Measurements from ENCODE around the gene PANX3.
A peak's percentile ranks its signal among the peaks of the same experiment; 100 is the strongest.
"Not testable (repeated sequence)": the region's sequence is repeated elsewhere in the genome, so short reads cannot be mapped to it uniquely, and the experiment has no call there.

PANX3 gene, protein sequence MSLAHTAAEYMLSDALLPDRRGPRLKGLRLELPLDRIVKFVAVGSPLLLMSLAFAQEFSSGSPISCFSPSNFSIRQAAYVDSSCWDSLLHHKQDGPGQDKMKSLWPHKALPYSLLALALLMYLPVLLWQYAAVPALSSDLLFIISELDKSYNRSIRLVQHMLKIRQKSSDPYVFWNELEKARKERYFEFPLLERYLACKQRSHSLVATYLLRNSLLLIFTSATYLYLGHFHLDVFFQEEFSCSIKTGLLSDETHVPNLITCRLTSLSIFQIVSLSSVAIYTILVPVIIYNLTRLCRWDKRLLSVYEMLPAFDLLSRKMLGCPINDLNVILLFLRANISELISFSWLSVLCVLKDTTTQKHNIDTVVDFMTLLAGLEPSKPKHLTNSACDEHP

DNA sequence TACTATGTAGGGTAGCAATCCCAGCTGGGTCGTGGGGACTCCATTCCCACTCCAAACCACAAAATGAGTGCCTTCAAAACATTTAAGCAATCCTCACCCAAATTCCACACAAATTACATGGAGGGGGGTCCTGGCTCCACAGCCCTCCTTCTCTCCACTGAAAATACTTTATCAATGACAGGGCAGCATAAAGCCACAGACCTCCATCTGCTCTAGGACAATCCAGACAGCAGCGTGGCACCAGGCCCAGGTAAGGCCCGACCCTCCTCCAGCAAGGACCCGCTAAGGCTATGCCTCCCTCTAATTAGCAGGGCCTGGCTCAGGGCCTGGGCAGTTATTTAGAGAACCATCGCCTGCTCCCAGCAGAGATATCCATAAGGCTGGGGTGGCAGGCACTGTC lies at the start of gene PANX3:
Gene PANX3 (plus strand): TSS at position 365 of the 400 bp plus-strand sequence. CDS start 129 bp downstream, outside the sequence.
- no peak for DNase-seq

DNA sequence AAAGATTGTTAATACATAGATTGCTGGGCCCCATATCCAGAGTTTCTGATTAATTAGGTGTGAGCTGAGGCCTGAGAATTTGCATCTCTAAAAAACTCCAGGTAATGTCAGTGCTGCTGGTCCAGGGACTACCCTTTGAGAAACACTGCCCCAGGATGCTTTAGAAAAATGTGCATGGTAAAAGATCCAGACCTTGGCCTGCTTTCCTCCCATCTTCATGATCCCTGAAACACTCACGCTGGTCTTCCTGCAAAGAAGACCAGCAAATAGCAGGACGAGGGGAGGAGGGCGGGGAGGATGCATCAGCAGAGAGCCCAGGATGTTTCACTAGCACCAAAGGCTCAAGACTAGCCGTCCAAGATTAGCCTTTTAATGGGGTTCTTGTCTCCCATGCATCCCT lies 41.5 kb upstream of the PANX3 start, which contains the start of gene OR8A1:
Gene OR8A1 (plus strand): TSS at position 301 of the 400 bp plus-strand sequence. CDS start 123 bp downstream, outside the sequence.
- no peak for DNase-seq

DNA sequence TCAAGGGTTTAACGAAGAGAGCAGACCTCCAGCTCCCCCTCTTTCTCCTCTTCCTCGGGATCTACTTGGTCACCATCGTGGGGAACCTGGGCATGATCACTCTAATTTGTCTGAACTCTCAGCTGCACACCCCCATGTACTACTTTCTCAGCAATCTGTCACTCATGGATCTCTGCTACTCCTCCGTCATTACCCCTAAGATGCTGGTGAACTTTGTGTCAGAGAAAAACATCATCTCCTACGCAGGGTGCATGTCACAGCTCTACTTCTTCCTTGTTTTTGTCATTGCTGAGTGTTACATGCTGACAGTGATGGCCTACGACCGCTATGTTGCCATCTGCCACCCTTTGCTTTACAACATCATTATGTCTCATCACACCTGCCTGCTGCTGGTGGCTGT lies 41.1 kb upstream of the PANX3 start:
- no peak for DNase-seq

DNA sequence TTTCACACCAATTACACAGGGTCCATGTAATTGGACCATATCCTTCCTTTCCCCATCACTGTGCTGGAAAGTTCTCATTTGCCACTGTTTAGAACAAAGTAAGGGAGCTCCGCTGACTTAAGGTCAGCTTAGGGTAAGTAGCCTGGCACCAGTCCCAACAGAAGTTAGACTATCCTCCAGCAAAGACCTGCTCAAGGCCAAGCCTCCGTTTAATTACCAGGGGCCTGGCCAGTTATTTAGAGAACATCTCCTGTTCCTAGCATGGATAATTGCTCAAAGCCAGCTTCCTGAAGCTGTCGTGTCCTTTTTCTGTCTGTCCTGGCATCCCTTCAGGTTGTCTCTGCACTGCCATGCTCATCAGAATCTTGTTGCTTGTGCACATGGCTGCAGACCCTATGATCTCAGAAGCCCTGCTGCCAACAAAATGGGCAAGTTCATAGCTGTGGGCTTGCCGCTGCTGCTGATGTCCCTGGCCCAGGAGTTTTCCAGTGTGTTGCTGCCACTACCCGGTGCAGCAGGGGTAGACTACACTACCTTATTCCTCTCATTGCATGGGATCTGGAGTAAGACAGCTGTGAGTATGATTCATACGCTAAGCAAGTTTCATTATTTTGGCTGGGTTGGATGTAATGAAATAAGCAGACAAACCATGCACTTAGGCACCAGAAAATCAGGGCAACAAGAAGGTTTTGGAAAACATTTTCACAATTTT lies 33.4 kb upstream of the PANX3 start:
- no peak for DNase-seq

DNA sequence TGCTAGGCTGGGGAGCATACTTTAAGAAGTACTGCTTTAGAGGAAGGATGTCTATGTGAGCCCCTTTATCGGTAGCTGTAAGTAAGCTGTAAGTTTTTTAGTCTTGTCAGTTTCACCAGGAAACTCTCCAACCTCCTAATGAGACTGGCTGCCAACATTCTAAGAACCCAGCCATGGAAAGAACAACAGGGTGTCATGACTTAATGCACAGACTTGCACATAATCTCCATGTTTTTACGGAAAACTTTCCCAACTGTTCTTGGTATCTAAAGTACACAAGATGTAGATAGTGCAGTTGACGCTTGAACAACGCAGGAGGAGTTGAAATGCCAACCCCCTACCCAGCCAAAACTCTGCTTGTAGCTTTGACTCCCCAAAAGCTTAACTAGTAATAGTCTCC lies 32.5 kb upstream of the PANX3 start:
- no peak for DNase-seq

DNA sequence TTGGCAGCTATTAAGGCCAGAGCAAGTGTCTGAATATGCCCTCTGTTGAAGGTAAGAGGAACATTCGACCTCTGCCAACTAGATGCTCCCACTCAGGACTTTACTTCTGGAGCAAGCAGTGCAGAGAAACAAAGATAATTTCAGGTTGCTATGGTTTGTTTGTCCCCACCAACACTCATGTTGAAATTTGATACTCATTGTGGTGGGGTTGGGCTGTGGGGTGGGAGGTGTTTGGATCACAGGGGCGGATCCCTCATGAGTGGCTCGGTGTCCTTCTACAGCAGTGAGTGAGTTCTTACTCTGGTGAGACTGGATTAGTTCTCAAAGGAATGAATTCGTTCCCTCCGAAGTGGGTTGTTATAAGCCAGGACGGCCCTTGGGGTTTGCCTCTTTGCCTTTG lies 29.4 kb upstream of the PANX3 start:
- DNase-seq = no peak

DNA sequence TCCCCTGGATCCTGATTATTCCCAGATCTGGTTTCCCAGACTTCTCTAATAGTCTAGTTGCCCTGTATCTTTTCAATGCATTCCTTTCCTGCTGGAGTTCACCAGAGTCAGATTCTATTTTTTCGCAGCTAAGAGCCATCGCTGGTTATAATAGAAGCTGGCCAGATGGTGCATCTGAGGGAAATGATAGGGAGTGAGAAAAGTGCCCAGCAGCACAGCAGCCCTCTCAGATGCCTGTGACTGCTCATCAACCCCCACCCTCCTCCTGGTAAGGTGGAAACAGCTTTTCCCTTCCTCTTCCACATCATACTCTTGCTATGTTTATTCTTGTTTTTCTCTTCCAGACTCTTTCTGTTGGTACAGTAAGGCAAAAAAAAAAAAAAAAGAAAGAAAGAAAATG lies 28.7 kb upstream of the PANX3 start:
- no peak for DNase-seq

DNA sequence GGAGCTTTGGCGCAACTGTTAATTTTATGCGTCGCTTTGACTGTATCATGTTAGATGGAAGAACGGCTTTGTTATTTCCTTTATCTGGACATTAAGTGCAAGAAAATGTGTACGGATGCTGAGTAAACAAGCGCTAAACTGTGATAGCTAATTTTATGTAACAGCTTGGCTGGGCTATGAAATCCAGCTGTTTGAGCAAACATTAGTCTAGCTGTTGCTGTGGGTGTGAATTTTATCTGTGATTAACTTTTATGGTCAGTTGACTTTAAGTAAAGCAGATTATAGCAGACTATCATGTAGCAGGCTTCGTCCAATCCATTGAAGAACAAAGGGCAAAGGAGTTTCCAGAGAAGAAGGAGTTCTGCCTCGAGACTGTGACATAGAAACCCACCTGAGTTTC lies 27.4 kb upstream of the PANX3 start:
- no peak for DNase-seq

DNA sequence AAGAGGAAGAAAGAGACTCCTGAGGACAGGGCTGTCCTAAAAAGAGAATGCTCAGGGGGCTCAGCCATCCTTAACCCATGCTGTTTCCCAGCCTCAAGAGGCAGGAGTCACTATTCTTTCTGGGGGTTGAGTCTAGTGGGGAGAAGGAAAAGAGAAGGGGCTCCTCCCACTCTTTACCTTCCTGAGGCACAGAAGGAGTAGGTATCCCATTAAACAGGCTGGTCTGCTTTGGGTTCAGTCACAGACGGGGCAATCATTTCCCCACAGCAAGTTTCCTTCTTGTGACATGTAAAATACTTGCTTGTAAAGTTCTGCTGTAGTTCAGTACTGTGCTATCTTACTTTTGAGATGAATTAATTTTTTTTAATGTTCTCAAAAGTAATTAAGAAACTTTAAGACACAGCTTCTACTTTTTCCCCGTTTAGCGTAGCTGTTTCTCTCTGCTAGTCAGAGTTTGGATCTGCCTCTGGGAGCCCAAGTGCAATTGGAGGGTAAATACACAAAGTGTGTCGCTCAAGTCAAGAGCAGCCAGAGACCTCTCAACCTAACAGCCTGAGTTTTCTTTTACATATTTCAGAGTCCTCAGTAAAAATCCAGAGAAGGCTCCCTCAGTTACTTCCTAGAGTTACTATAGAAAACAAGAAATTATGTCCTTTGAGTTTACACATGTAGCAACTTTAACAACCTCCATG lies 26.4 kb upstream of the PANX3 start:
- no peak for DNase-seq

DNA sequence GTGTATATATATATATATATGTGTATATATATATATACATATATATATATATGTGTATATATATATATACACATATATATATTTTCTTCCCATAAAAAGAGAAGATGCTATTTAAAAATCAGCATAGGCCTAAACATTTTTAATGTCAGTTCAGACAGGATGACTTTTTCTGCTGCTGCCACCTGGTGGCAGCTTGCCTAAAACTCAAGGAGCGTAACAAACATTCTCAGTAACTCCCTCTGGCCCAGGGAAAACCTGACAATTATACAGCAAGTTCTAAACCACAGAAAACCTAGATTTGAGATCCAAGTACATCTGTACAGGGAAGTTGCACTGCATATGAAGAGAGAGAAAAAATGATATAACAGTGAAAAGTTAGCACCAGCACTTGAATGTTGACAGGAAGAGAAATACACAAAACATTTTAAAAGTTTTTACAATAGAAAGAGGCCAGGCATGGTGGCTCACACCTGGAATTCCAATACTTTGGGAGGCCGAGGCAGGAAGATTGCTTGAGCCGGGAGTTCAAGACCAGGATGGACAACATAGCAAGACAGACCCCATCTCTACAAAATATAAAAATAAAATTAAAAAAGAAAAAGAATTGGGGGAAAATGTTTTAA lies 24.9 kb upstream of the PANX3 start:
- DNase-seq = peak; percentile 54

DNA sequence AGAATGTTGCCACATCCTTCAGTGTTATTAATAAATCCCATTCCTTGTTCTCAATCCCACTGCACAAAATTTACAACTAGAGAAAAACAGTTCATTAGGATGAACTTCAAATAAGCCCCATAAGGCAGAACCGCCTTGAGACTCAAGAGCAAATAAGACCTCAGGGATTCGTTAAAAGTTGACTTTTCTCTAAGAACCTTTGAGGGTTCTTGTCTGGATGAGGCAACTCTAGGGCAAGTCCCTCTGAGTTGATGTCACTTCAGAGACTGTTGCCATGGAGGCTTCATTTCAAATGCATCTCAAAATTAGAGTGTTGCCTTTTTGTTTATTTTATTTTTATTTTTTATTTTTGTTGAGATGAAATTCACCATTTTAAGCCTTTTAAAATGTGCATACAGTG lies 19.8 kb upstream of the PANX3 start:
- DNase-seq = no peak

DNA sequence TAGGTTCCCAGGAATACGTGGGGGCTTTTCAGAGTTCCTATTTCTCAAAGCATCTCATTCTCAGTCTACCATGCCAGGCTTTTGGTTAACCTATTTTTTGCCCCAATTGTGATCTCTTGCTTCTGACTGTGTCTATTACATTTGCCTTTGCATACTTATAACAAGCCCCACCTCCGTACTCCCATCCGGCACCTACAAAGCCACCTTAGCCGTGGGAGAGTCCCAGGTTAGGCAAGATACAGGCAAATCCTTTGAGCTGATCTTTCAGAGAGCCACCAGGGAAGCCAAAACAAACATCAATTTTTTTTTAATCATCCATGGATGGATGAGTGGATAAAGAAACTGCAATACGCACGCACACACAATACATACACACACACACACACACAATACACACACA lies 18.6 kb upstream of the PANX3 start:
- DNase-seq = no peak

DNA sequence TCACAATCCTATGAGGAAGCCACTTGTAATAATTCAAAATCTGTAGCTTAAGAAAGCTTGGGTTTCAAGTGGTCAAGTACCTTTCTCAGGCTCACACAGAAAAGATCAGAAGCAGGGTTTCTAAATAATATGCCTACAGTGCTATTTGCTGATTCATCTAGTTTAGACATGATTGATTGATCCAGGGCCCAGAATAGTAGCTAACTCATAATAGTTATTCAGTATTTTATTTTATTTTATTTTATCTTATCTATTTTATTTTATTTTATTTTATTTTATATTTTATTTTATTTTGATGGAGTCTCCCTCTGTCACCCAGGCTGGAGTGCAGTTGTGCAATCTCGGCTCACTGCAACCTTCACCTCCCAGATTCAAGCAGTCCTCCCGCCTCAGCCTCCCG lies 15.9 kb upstream of the PANX3 start:
- DNase-seq = no peak

DNA sequence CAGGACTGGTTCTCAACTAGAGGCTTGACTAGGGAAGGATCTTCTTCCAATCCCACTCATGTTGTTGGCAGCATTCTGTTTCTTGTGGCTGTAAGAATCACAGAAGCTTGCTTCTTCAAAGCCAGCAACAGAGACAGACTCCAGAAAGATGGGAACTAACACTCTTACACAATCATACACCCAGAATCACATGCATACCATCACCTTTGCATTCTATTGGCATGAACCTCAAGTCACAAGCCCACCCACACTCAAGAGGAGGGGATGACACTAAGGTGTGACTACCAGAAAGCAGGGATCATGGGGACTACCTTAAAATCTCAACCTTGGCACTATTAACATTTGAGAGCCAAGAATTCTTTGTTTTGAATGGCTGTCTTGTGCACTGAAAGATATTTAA lies 13.6 kb upstream of the PANX3 start:
- no peak for DNase-seq

DNA sequence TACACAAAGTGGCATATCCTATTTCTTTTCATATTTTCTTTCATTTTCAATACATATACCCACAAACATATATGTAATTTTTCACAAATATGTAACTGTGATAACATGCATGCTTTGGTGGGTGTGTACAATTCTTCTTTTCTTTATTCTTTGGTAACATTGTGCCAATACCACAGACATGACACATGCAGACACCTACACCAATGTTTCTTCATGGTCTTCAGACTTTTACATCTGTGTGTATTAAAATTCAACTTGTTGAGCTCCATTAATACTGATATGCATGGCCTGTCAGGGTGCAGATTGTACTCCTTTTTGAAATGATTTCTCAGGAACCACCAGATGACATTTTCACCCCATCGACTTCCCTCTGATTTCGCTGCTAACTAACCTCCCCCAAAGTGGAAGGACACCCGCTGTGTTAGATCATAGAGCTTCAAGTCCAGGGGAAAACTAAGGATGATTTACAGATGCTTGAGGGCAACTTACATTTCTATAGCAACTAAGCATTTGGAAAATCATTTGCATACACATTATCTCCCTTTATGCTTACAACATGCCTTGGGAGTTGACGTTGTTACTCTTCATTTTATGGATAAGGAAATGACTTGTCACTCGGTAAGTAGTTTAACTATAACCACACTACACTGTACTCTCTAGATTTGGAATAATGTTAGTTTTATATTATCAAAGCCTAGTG lies 10.5 kb upstream of the PANX3 start:
- DNase-seq = no peak

DNA sequence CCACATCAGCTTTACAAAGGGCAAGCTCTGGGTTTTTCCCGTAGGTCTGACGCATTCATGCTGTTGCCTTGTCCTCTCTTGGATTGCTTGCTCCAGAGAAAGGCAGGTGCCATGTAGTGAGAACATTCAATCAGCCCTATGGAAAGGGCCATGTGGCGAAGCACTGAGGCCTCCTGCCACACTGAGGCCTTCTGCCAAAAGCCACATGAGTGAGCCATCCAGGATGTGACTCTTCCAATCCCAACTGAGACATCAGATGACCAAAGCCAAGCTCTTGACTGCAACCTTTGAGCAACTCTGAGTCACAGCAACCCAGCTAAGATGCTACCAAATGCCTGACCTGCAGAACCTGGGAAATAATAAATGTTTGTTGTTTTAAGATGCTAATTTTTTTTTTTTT lies 9.0 kb upstream of the PANX3 start:
- no peak for DNase-seq

DNA sequence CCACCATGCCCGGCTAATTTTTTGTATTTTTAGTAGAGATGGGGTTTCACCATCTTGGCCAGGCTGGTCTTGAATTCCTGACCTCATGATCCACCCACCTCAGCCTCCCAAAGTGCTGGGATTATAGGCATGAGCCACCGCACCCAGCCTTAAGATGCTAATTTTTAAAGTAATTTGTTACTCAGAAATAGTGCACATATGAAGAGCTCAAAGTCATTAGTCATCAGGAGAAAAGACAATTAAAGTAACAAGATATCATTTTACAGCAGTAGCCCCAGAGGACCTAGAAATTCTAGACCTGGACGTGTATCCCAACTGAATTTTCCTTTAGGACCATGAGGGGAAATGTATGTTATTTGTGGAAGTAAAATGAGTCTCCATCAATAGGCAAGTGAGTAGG lies 8.5 kb upstream of the PANX3 start:
- DNase-seq = not testable (repeated sequence)

DNA sequence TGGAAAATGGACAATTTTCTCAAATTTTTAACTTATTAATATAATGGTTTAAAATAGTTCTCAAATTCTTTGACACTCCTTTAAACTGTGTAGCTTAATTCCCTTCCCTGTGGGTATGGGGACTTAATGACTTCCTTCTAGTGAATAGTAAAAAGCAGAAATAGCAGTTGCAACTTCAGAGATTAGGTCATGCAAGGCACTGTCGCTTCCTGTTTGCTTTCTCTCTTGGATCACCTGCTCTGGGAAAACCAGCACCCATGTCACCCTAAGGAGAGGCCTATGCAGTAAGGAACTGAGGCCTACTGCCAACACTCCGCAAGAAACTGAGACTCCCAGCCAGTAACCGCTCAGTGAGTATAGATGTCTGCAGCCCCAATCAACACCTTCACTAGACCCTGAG lies 5.5 kb upstream of the PANX3 start:
- no peak for DNase-seq

DNA sequence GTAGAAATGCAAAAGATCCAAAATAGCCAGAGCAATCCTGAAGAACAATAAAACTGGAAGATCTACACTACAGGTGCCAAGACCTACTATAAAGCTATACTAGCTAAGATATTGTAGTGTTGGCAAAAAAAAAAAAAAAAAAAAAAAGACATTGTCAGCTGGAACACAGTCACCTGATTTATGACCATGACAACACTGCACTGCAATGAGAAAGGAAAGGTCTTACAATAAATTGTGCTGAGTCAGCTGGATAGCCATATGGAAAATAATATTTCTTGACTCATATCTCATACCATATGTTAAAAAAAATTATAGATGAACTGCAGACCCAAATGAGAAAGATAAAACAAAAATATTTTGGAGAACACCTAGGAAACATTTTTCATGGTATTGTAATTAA lies 3.1 kb upstream of the PANX3 start:
- DNase-seq = no peak

DNA sequence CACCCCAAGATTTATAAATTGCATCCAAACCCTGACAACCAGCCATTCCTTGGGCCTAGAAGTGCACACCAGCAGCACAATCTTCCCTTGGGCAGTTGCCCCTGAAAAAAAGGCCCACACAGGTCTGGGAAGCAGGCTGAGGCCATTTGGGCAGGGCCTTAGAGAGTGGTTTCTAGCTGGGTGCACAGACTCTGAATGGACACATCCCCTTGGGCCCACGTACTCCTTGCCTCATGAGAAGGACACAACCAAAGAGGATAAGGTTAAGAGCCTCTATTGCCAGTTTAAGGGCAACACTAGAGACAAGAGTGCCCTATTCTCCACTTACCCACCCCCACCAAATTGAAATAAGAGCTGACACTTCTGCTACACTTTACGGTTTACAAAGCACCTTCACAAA lies 933 bp upstream of the PANX3 start:
- DNase-seq = no peak

DNA sequence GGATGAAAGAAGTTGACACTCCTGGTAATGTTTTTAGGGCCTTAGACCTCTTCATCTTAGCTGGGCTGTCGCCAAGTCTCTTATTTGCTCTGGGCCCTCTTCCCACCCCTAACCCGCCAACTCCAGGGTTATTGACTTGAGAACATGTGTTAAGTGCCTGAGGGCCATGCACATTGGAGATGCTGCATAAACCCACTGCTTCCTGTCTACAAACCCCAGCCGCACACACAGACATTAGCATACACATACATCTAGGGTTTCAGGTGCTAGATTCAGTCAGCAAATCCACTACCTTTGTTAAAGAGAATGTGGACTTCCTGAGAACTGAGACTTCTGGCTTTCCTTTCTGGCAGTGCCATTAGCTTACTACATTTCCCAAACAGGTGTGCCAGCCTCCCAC lies 817 bp downstream of the PANX3 start:
- peak; percentile 12 for DNase-seq

DNA sequence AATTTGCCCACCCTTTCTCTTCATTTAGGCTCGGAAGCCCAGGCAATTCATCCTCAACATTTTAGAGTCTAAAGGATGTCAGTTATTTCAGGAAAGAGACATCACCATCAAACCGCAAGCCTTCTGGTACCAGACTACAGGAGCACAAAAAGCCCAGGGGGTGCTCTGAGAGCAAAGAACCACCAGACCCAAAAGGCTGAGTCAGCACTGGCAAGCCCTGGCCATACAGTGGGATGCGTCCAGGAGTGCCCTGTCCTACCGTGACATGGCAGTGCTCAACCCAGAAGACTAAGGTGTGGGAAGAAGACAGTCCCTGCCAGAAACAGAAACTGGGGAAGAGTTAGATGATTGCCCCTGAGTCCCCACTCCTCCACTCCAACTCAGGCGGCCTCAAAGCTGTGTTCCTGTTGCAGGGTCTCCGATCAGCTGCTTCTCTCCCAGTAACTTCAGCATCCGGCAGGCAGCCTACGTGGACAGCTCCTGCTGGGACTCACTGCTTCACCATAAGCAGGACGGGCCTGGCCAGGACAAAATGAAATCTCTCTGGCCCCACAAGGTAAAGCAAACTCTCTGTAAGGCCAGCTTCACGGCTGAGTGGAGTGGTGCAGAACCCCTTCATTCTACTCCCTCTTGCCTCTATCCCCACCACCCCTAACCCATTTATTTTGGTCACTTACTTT lies 1.5 kb downstream of the PANX3 start:
- no peak for DNase-seq
